GM18907 (cell line): ENCODE measurements around the gene FBXO22.
"Not testable (repeated sequence)": the region's sequence is repeated elsewhere in the genome, so short reads cannot be mapped to it uniquely, and the experiment has no call there.

Experiments used
- ATAC-seq: cut with Tn5 transposase; IDR thresholded peaks from one replicate; pipeline ENCODE4 v1.9.1; 2021; ENCODE audit warnings: mild to moderate bottlenecking, moderate library complexity; ENCODE audit not compliant: unreplicated experiment

FBXO22 gene

GRCh38 chr15:75903331-75904239 lies at the start of gene FBXO22:
Gene FBXO22 (plus strand): TSS chr15:75903878. CDS start chr15:75903964, 86 bp downstream.
- ATAC-seq, result peak; percentile 88

- no peak for ATAC-seq
Measured at GRCh38 chr15:75857886-75858285, 45.8 kb upstream of the FBXO22 start.

GRCh38 chr15:75861750-75862402 lies 41.8 kb upstream of the FBXO22 start:
- ATAC-seq, result no peak

- no peak for ATAC-seq
Measured at GRCh38 chr15:75862796-75863195, 40.9 kb upstream of the FBXO22 start.

GRCh38 chr15:75864213-75865059 lies 39.2 kb upstream of the FBXO22 start:
- ATAC-seq, result no peak

GRCh38 chr15:75866045-75866444 lies 37.6 kb upstream of the FBXO22 start:
- ATAC-seq, result not testable (repeated sequence)

- ATAC-seq, result no peak
Measured at GRCh38 chr15:75866916-75867315, 36.8 kb upstream of the FBXO22 start.

GRCh38 chr15:75867449-75867848 lies 36.2 kb upstream of the FBXO22 start:
- ATAC-seq, result no peak

- no peak for ATAC-seq
Measured at GRCh38 chr15:75868019-75868418, 35.7 kb upstream of the FBXO22 start.

GRCh38 chr15:75869446-75869845 lies 34.2 kb upstream of the FBXO22 start:
- no peak for ATAC-seq

GRCh38 chr15:75871589-75871988 lies 32.1 kb upstream of the FBXO22 start:
- ATAC-seq, result not testable (repeated sequence)

- no peak for ATAC-seq
Measured at GRCh38 chr15:75872403-75872990, 31.2 kb upstream of the FBXO22 start.

- ATAC-seq, result no peak
Measured at GRCh38 chr15:75884041-75884440, 19.6 kb upstream of the FBXO22 start.

- no peak for ATAC-seq
Measured at GRCh38 chr15:75887178-75887577, 16.5 kb upstream of the FBXO22 start.

GRCh38 chr15:75891895-75892294 lies 11.8 kb upstream of the FBXO22 start:
- no peak for ATAC-seq

GRCh38 chr15:75895731-75896130 lies 7.9 kb upstream of the FBXO22 start:
- ATAC-seq, result no peak

GRCh38 chr15:75900577-75900976 lies 3.1 kb upstream of the FBXO22 start:
- no peak for ATAC-seq

GRCh38 chr15:75902129-75902557 lies 1.5 kb upstream of the FBXO22 start:
- ATAC-seq, result no peak

GRCh38 chr15:75905231-75905630 lies 1.6 kb downstream of the FBXO22 start:
- no peak for ATAC-seq

GRCh38 chr15:75910355-75910754 lies 6.7 kb downstream of the FBXO22 start:
- not testable (repeated sequence) for ATAC-seq

- no peak for ATAC-seq
Measured at GRCh38 chr15:75916978-75917377, 13.3 kb downstream of the FBXO22 start.
